ENCODE measurements around the gene RNU5B-1.

The RNU5B-1 gene

GRCh38 chr15:65306551-65306950 lies 2.1 kb downstream of the RNU5B-1 start:
- no peak overlapping the region for H3K4me3 Mint-ChIP-seq
- no peaks in the 10 kb centered on the region for H3K9me3 Mint-ChIP-seq
- DNase-seq (ENCODE audit: low spot score in 2 of 2) = no peak
- no peak for ATAC-seq
- peaks cover 17% of the 10 kb centered on the region for H3K4me1 Mint-ChIP-seq
- H3K27ac Mint-ChIP-seq = peak overlapping the region; percentile 100
- H3K36me3 Mint-ChIP-seq = peaks cover 26% of the 10 kb centered on the region

GRCh38 chr15:65307978-65308377 lies 3.5 kb downstream of the RNU5B-1 start:
- no peak for ATAC-seq
- no peak for DNase-seq (ENCODE audit: low spot score in 2 of 2)
- no peak overlapping the region for H3K4me3 Mint-ChIP-seq
- H3K27ac Mint-ChIP-seq = no peak overlapping the region
- no peaks in the 10 kb centered on the region for H3K9me3 Mint-ChIP-seq
- H3K4me1 Mint-ChIP-seq = peaks cover 17% of the 10 kb centered on the region
- H3K36me3 Mint-ChIP-seq = peaks cover 26% of the 10 kb centered on the region

- no peak overlapping the region for H3K27ac Mint-ChIP-seq
- DNase-seq (ENCODE audit: low spot score in 2 of 2) (no peak), ATAC-seq (no peak)
- peaks cover 4% of the 10 kb centered on the region for H3K4me1 Mint-ChIP-seq
- no peaks in the 10 kb centered on the region for H3K9me3 Mint-ChIP-seq
- H3K4me3 Mint-ChIP-seq = no peak overlapping the region
- peaks cover 12% of the 10 kb centered on the region for H3K36me3 Mint-ChIP-seq
Measured at GRCh38 chr15:65309882-65310418, 5.5 kb downstream of the RNU5B-1 start.

- no peak overlapping the region for H3K4me3 Mint-ChIP-seq
- H3K36me3 Mint-ChIP-seq = peaks cover 6% of the 10 kb centered on the region
- H3K27ac Mint-ChIP-seq = no peak overlapping the region
- H3K4me1 Mint-ChIP-seq = no peaks in the 10 kb centered on the region
- DNase-seq (ENCODE audit: low spot score in 2 of 2) = no peak
- no peaks in the 10 kb centered on the region for H3K9me3 Mint-ChIP-seq
- no peak for ATAC-seq
Measured at GRCh38 chr15:65310431-65311137, 6.1 kb downstream of the RNU5B-1 start.

GRCh38 chr15:65311760-65312159 lies 7.3 kb downstream of the RNU5B-1 start:
- no peaks in the 10 kb centered on the region for H3K4me1 Mint-ChIP-seq
- no peaks in the 10 kb centered on the region for H3K9me3 Mint-ChIP-seq
- H3K27ac Mint-ChIP-seq = no peak overlapping the region
- H3K4me3 Mint-ChIP-seq = no peak overlapping the region
- H3K36me3 Mint-ChIP-seq = no peaks in the 10 kb centered on the region
- DNase-seq (ENCODE audit: low spot score in 2 of 2) (no peak), ATAC-seq (no peak)

- DNase-seq (ENCODE audit: low spot score in 2 of 2) (no peak), ATAC-seq (no peak)
- H3K9me3 Mint-ChIP-seq = no peaks in the 10 kb centered on the region
- no peak overlapping the region for H3K4me3 Mint-ChIP-seq
- H3K27ac Mint-ChIP-seq = no peak overlapping the region
- H3K36me3 Mint-ChIP-seq = no peaks in the 10 kb centered on the region
- no peaks in the 10 kb centered on the region for H3K4me1 Mint-ChIP-seq
Measured at GRCh38 chr15:65312400-65312916, 8.0 kb downstream of the RNU5B-1 start.

- H3K9me3 Mint-ChIP-seq = no peaks in the 10 kb centered on the region
- ATAC-seq = peak; percentile 97
- peaks cover 6% of the 10 kb centered on the region for H3K36me3 Mint-ChIP-seq
- H3K4me3 Mint-ChIP-seq = no peak overlapping the region
- H3K27ac Mint-ChIP-seq = no peak overlapping the region
- DNase-seq (ENCODE audit: low spot score in 2 of 2) = peak; percentile 66 to 87
- peaks cover 4% of the 10 kb centered on the region for H3K4me1 Mint-ChIP-seq
Measured at GRCh38 chr15:65318870-65319356, 14.4 kb downstream of the RNU5B-1 start.

GRCh38 chr15:65323071-65323511 lies 18.6 kb downstream of the RNU5B-1 start:
- Mint-ChIP-seq H3K4me3 (no peak overlapping the region), H3K4me1 (peaks cover 4% of the 10 kb centered on the region), H3K36me3 (peaks cover 6% of the 10 kb centered on the region), H3K9me3 (no peaks in the 10 kb centered on the region), H3K27ac (no peak overlapping the region)
- ATAC-seq = no peak
- no peak for DNase-seq (ENCODE audit: low spot score in 2 of 2)

- Mint-ChIP-seq H3K9me3 (no peaks in the 10 kb centered on the region), H3K36me3 (no peaks in the 10 kb centered on the region), H3K4me3 (no peak overlapping the region), H3K27ac (no peak overlapping the region), H3K4me1 (no peaks in the 10 kb centered on the region)
- no peak for ATAC-seq
- DNase-seq (ENCODE audit: low spot score in 2 of 2) = no peak
Measured at GRCh38 chr15:65326117-65326526, 21.6 kb downstream of the RNU5B-1 start.

- H3K36me3 Mint-ChIP-seq = no peaks in the 10 kb centered on the region
- no peaks in the 10 kb centered on the region for H3K9me3 Mint-ChIP-seq
- H3K4me3 Mint-ChIP-seq = no peak overlapping the region
- no peaks in the 10 kb centered on the region for H3K4me1 Mint-ChIP-seq
- no peak for DNase-seq (ENCODE audit: low spot score in 2 of 2)
- H3K27ac Mint-ChIP-seq = no peak overlapping the region
- no peak for ATAC-seq
Measured at GRCh38 chr15:65326818-65327217, 22.3 kb downstream of the RNU5B-1 start.

GRCh38 chr15:65327651-65328393 lies 23.3 kb downstream of the RNU5B-1 start:
- Mint-ChIP-seq H3K9me3 (no peaks in the 10 kb centered on the region), H3K4me3 (no peak overlapping the region), H3K36me3 (no peaks in the 10 kb centered on the region), H3K27ac (no peak overlapping the region), H3K4me1 (no peaks in the 10 kb centered on the region)
- DNase-seq (ENCODE audit: low spot score in 2 of 2) = no peak
- no peak for ATAC-seq

GRCh38 chr15:65328506-65329287 lies 24.2 kb downstream of the RNU5B-1 start:
- no peak for DNase-seq (ENCODE audit: low spot score in 2 of 2)
- no peaks in the 10 kb centered on the region for H3K4me1 Mint-ChIP-seq
- no peak overlapping the region for H3K27ac Mint-ChIP-seq
- H3K4me3 Mint-ChIP-seq = no peak overlapping the region
- no peaks in the 10 kb centered on the region for H3K9me3 Mint-ChIP-seq
- no peaks in the 10 kb centered on the region for H3K36me3 Mint-ChIP-seq
- ATAC-seq = no peak

GRCh38 chr15:65329288-65329983 lies 25.0 kb downstream of the RNU5B-1 start:
- H3K4me1 Mint-ChIP-seq = no peaks in the 10 kb centered on the region
- no peaks in the 10 kb centered on the region for H3K36me3 Mint-ChIP-seq
- H3K4me3 Mint-ChIP-seq = no peak overlapping the region
- H3K27ac Mint-ChIP-seq = no peak overlapping the region
- ATAC-seq (no peak), DNase-seq (ENCODE audit: low spot score in 2 of 2) (no peak)
- no peaks in the 10 kb centered on the region for H3K9me3 Mint-ChIP-seq

GRCh38 chr15:65329984-65330735 lies 25.7 kb downstream of the RNU5B-1 start:
- no peaks in the 10 kb centered on the region for H3K9me3 Mint-ChIP-seq
- H3K36me3 Mint-ChIP-seq = no peaks in the 10 kb centered on the region
- no peaks in the 10 kb centered on the region for H3K4me1 Mint-ChIP-seq
- no peak overlapping the region for H3K27ac Mint-ChIP-seq
- ATAC-seq (no peak), DNase-seq (ENCODE audit: low spot score in 2 of 2) (no peak)
- no peak overlapping the region for H3K4me3 Mint-ChIP-seq

Measured in stimulated activated effector memory CD8-positive, alpha-beta T cell treated with anti-CD3 and anti-CD28 coated beads, Interleukin-12 subunit alpha, Interleukin-12 subunit beta, amount 100 ng/mL, for 72 hours (primary cell).